B cell (primary cell): ENCODE measurements around the gene UBR3.

Experiments used
- CTCF ChIP-seq: fragments of 200-600 bp; IDR thresholded peaks from one replicate; pipeline ENCODE4 v1.8.0; 2022; ENCODE audit warnings: antibody characterized with exemption, mild to moderate bottlenecking
- EZH2 ChIP-seq: IDR thresholded peaks from 2 replicates; pipeline ENCODE4 v1.6.1; 2012; ENCODE audit warnings: borderline replicate concordance, low read depth, mild to moderate bottlenecking, moderate library complexity, low read length; ENCODE audit not compliant: insufficient read depth, poor library complexity, severe bottlenecking

- TF ChIP-seq CTCF (no peak), EZH2 (no peak)
Measured at GRCh38 chr2:169964740-169965139, 137.5 kb downstream of the UBR3 start.
